Activated naive CD8-positive, alpha-beta T cell (primary cell): ENCODE measurements around the gene MGAT4A.
"Not testable (repeated sequence)": the region's sequence is repeated elsewhere in the genome, so short reads cannot be mapped to it uniquely, and the experiment has no call there.

Experiments used
- H3K27ac Mint-ChIP-seq: one replicate; pipeline ENCODE4 v1.8.0; 2021; ENCODE audit warnings: mixed read lengths
- H3K27me3 Mint-ChIP-seq: one replicate; pipeline ENCODE4 v1.8.0; 2021; ENCODE audit warnings: mixed read lengths
- H3K36me3 Mint-ChIP-seq: one replicate; pipeline ENCODE4 v1.8.0; 2021; ENCODE audit warnings: mixed read lengths
- H3K4me1 Mint-ChIP-seq: one replicate; pipeline ENCODE4 v1.8.0; 2021; ENCODE audit warnings: low read depth, mixed read lengths
- H3K4me3 Mint-ChIP-seq: one replicate; pipeline ENCODE4 v1.8.0; 2021; ENCODE audit warnings: mild to moderate bottlenecking, mixed read lengths
- H3K9me3 Mint-ChIP-seq: one replicate; pipeline ENCODE4 v1.8.0; 2021; ENCODE audit warnings: low read depth, mixed read lengths

The MGAT4A gene

GRCh38 chr2:98607741-98608115, 123.2 kb downstream of the MGAT4A start:
- Mint-ChIP-seq H3K36me3 (peaks cover 5% of the 10 kb centered on the region), H3K9me3 (no peaks in the 10 kb centered on the region), H3K27ac (peak overlapping the region; percentile 96), H3K4me1 (peaks cover 64% of the 10 kb centered on the region), H3K27me3 (no peaks in the 10 kb centered on the region), H3K4me3 (peak overlapping the region; percentile 98)

GRCh38 chr2:98607104-98607503, 123.8 kb downstream of the MGAT4A start:
- Mint-ChIP-seq H3K4me3 (peak overlapping the region; percentile 98), H3K9me3 (no peaks in the 10 kb centered on the region), H3K36me3 (peaks cover 5% of the 10 kb centered on the region), H3K4me1 (peaks cover 62% of the 10 kb centered on the region), H3K27me3 (no peaks in the 10 kb centered on the region), H3K27ac (peak overlapping the region; percentile 96)

- no peaks in the 10 kb centered on the region for H3K9me3 Mint-ChIP-seq
- peak overlapping the region; percentile 98 for H3K4me3 Mint-ChIP-seq
- peaks cover 4% of the 10 kb centered on the region for H3K36me3 Mint-ChIP-seq
- peaks cover 57% of the 10 kb centered on the region for H3K4me1 Mint-ChIP-seq
- H3K27me3 Mint-ChIP-seq, result no peaks in the 10 kb centered on the region
- H3K27ac Mint-ChIP-seq, result peak overlapping the region; percentile 96
Observed at GRCh38 chr2:98606431-98606830, 124.5 kb downstream of the MGAT4A start.

- Mint-ChIP-seq H3K4me3 (no peak overlapping the region), H3K4me1 (peaks cover 44% of the 10 kb centered on the region), H3K36me3 (no peaks in the 10 kb centered on the region)
Observed at GRCh38 chr2:98605076-98605475, 125.9 kb downstream of the MGAT4A start.

GRCh38 chr2:98604547-98604946, 126.4 kb downstream of the MGAT4A start:
- Mint-ChIP-seq H3K9me3 (no peaks in the 10 kb centered on the region), H3K4me3 (no peak overlapping the region), H3K27me3 (no peaks in the 10 kb centered on the region), H3K4me1 (peaks cover 38% of the 10 kb centered on the region), H3K36me3 (no peaks in the 10 kb centered on the region), H3K27ac (peak overlapping the region; percentile 96)

More at GRCh38 chr2:98605076-98605475, 125.9 kb downstream of the MGAT4A start:
- Mint-ChIP-seq H3K27me3 (no peaks in the 10 kb centered on the region), H3K27ac (peak overlapping the region; percentile 96), H3K9me3 (no peaks in the 10 kb centered on the region)

- Mint-ChIP-seq H3K27ac (peak overlapping the region; percentile 71), H3K36me3 (peaks cover 3% of the 10 kb centered on the region), H3K27me3 (no peaks in the 10 kb centered on the region), H3K4me1 (peaks cover 34% of the 10 kb centered on the region), H3K9me3 (no peaks in the 10 kb centered on the region), H3K4me3 (no peak overlapping the region)
Observed at GRCh38 chr2:98601532-98602132, 129.3 kb downstream of the MGAT4A start.

GRCh38 chr2:98598781-98599428, 132.0 kb downstream of the MGAT4A start:
- Mint-ChIP-seq H3K27me3 (no peaks in the 10 kb centered on the region), H3K4me3 (no peak overlapping the region), H3K4me1 (peaks cover 13% of the 10 kb centered on the region), H3K27ac (peak overlapping the region; percentile 9), H3K36me3 (peaks cover 10% of the 10 kb centered on the region), H3K9me3 (peaks cover 2% of the 10 kb centered on the region)

GRCh38 chr2:98594665-98595064, 136.3 kb downstream of the MGAT4A start:
- H3K4me1 Mint-ChIP-seq, result peaks cover 13% of the 10 kb centered on the region
- H3K36me3 Mint-ChIP-seq, result peaks cover 21% of the 10 kb centered on the region
- not testable (repeated sequence) for H3K27me3 Mint-ChIP-seq, H3K9me3 Mint-ChIP-seq, H3K27ac Mint-ChIP-seq, H3K4me3 Mint-ChIP-seq

GRCh38 chr2:98592565-98592964, 138.4 kb downstream of the MGAT4A start:
- peaks cover 10% of the 10 kb centered on the region for H3K4me1 Mint-ChIP-seq
- no peak overlapping the region for H3K4me3 Mint-ChIP-seq
- peaks cover 4% of the 10 kb centered on the region for H3K9me3 Mint-ChIP-seq
- H3K36me3 Mint-ChIP-seq, result peaks cover 22% of the 10 kb centered on the region
- no peaks in the 10 kb centered on the region for H3K27me3 Mint-ChIP-seq
- peak overlapping the region; percentile 89 for H3K27ac Mint-ChIP-seq

- Mint-ChIP-seq H3K9me3 (peaks cover 4% of the 10 kb centered on the region), H3K36me3 (peaks cover 15% of the 10 kb centered on the region), H3K27me3 (no peaks in the 10 kb centered on the region), H3K4me1 (peaks cover 5% of the 10 kb centered on the region), H3K4me3 (no peak overlapping the region), H3K27ac (peak overlapping the region; percentile 35)
Observed at GRCh38 chr2:98589489-98589888, 141.4 kb downstream of the MGAT4A start.

- no peak overlapping the region for H3K4me3 Mint-ChIP-seq
- H3K9me3 Mint-ChIP-seq, result peaks cover 2% of the 10 kb centered on the region
- peak overlapping the region; percentile 35 for H3K27ac Mint-ChIP-seq
- H3K27me3 Mint-ChIP-seq, result no peaks in the 10 kb centered on the region
- H3K4me1 Mint-ChIP-seq, result peaks cover 5% of the 10 kb centered on the region
- peaks cover 14% of the 10 kb centered on the region for H3K36me3 Mint-ChIP-seq
Observed at GRCh38 chr2:98588880-98589431, 142.0 kb downstream of the MGAT4A start.

- Mint-ChIP-seq H3K36me3 (peaks cover 6% of the 10 kb centered on the region), H3K4me1 (peaks cover 5% of the 10 kb centered on the region), H3K27ac (no peak overlapping the region), H3K9me3 (no peaks in the 10 kb centered on the region), H3K27me3 (no peaks in the 10 kb centered on the region), H3K4me3 (no peak overlapping the region)
Observed at GRCh38 chr2:98586551-98587140, 144.3 kb downstream of the MGAT4A start.

- H3K4me3 Mint-ChIP-seq, result no peak overlapping the region
- H3K27ac Mint-ChIP-seq, result no peak overlapping the region
- peaks cover 4% of the 10 kb centered on the region for H3K36me3 Mint-ChIP-seq
Observed at GRCh38 chr2:98585386-98585785, 145.5 kb downstream of the MGAT4A start.

GRCh38 chr2:98583816-98584618, 146.9 kb downstream of the MGAT4A start:
- Mint-ChIP-seq H3K27ac (no peak overlapping the region), H3K4me1 (peaks cover 2% of the 10 kb centered on the region), H3K4me3 (no peak overlapping the region), H3K27me3 (no peaks in the 10 kb centered on the region), H3K36me3 (peaks cover 4% of the 10 kb centered on the region), H3K9me3 (no peaks in the 10 kb centered on the region)

More at GRCh38 chr2:98585386-98585785, 145.5 kb downstream of the MGAT4A start:
- Mint-ChIP-seq H3K9me3 (no peaks in the 10 kb centered on the region), H3K4me1 (peaks cover 2% of the 10 kb centered on the region), H3K27me3 (no peaks in the 10 kb centered on the region)

- H3K27ac Mint-ChIP-seq, result no peak overlapping the region
Observed at GRCh38 chr2:98583276-98583675, 147.7 kb downstream of the MGAT4A start.

More at GRCh38 chr2:98583276-98583675, 147.7 kb downstream of the MGAT4A start:
- peaks cover 4% of the 10 kb centered on the region for H3K36me3 Mint-ChIP-seq
- peaks cover 2% of the 10 kb centered on the region for H3K4me1 Mint-ChIP-seq
- H3K27me3 Mint-ChIP-seq, result no peaks in the 10 kb centered on the region
- no peaks in the 10 kb centered on the region for H3K9me3 Mint-ChIP-seq
- H3K4me3 Mint-ChIP-seq, result no peak overlapping the region
